Gastrocnemius medialis (tissue), 4 donors: ENCODE measurements around the gene APOBR.

ENCODE experiments used
- CTCF ChIP-seq, 5 experiments: fragments of 450-650 bp in 3 of 5; fragments of 200-600 bp in 2 of 5; sonication (generic) in 2 of 5; IDR thresholded peaks in 4 of 5; conservative IDR thresholded peaks in 1 of 5; 1 replicate in 4 of 5; 2 replicates in 1 of 5; pipeline ENCODE4 v1.5.1; 2016 to 2019; ENCODE audit warnings: antibody characterized with exemption in 5 of 5, mild to moderate bottlenecking in 3 of 5, moderate library complexity in 3 of 5
- POLR2A ChIP-seq, 2 donors: fragments of 450-650 bp; IDR thresholded peaks; one replicate each; pipeline ENCODE4 v1.6.1; 2017; ENCODE audit warnings: antibody characterized with exemption in 2 of 2, mild to moderate bottlenecking in 2 of 2, moderate library complexity in 2 of 2

DNA sequence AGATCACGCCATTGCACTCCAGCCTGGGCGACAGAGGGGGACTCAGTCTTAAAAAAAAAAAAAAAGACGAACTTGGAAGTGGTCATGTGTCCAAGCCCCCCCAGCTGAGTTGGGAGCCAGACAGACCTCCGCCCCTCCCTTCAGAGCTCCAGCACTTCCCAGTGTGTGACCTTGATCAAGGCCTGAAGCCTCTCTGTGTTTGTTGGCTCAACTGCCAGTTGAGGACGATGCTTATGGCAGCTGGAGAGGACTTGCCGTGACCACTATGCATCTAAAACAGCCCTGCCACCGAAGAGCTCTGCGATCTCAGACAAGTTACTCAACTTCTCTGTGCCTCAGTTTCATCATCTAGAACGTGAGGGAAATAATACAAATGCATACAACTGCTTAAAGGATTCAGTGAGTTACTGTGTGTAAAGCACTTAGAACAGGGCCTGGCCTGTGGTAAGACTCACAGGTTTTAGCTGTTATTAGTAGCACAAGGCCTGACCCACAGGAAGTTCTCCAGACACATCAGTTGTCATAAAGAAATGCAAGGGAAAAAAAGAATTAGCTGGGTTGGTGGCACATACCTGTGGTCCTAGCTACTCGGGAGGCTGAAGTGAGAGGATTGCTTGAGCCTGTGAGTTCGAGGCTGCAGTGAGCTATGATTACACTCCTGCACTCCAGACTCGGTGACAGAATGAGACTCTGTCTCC is 19.2 kb downstream of the APOBR start:
- no peak for TF ChIP-seq POLR2A (IDR thresholded peaks at IDR 0.05)
- no peak for TF ChIP-seq CTCF (IDR thresholded peaks at IDR 0.05 in 4 of 5, conservative IDR thresholded peaks at IDR 0.05 in 1 of 5)
